HG03095 (cell line): ENCODE measurements around the gene OTOP2.
"Not testable (repeated sequence)": the region's sequence is repeated elsewhere in the genome, so short reads cannot be mapped to it uniquely, and the experiment has no call there.

Experiments used
- ATAC-seq: cut with Tn5 transposase; IDR thresholded peaks from one replicate; pipeline ENCODE4 v1.9.1; 2021; ENCODE audit warnings: moderate library complexity; ENCODE audit not compliant: unreplicated experiment

The OTOP2 gene

GRCh38 chr17:74951680-74952421, 27.8 kb downstream of the OTOP2 start:
- ATAC-seq = no peak

- no peak for ATAC-seq
These were observed 28.5 kb downstream of the OTOP2 start for GRCh38 chr17:74952431-74953133.

- ATAC-seq = no peak
These were observed 29.1 kb downstream of the OTOP2 start for GRCh38 chr17:74953134-74953687.

GRCh38 chr17:74954115-74954514, 30.0 kb downstream of the OTOP2 start:
- ATAC-seq = no peak

- ATAC-seq = no peak
These were observed 30.8 kb downstream of the OTOP2 start for GRCh38 chr17:74954665-74955421.

- no peak for ATAC-seq
These were observed 32.0 kb downstream of the OTOP2 start for GRCh38 chr17:74956093-74956492.

GRCh38 chr17:74957935-74958740, 34.1 kb downstream of the OTOP2 start:
- ATAC-seq = no peak

GRCh38 chr17:74959826-74960515, 35.9 kb downstream of the OTOP2 start:
- ATAC-seq = no peak

GRCh38 chr17:74960570-74961342, 36.7 kb downstream of the OTOP2 start:
- ATAC-seq = no peak

GRCh38 chr17:74961657-74962350, 37.7 kb downstream of the OTOP2 start:
- no peak for ATAC-seq

GRCh38 chr17:74962622-74963394, 38.7 kb downstream of the OTOP2 start:
- ATAC-seq = no peak

- ATAC-seq = no peak
These were observed 39.6 kb downstream of the OTOP2 start for GRCh38 chr17:74963656-74964055.

GRCh38 chr17:74964246-74964761, 40.2 kb downstream of the OTOP2 start:
- ATAC-seq = no peak

GRCh38 chr17:74964988-74965622, 41.0 kb downstream of the OTOP2 start:
- no peak for ATAC-seq

GRCh38 chr17:74968361-74968780, 44.3 kb downstream of the OTOP2 start:
- no peak for ATAC-seq

GRCh38 chr17:74969501-74969900, 45.4 kb downstream of the OTOP2 start:
- ATAC-seq = not testable (repeated sequence)

GRCh38 chr17:74970395-74970794, 46.3 kb downstream of the OTOP2 start:
- ATAC-seq = no peak
